ENCODE data around the gene CYP19A1.

DNA sequence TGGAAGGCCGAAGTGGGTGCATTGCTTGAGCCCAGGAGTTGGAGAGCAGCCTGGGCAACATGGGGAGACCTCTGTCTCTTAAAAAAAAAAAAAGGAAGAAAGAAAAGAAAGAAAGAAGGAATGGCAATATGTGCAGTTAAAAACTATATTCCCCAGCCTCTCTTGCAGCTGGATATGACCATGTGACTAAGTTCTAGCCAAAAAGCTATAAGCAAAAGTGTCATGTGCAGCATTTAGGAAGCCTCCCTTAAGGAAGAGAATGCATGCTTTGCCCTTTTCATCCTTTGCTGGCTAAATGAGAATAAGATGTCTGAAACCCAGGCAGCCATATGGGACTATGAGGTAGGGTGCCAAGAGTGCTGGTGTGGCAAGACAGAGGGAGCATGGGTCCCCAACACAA is 21.8 kb downstream of the CYP19A1 start:
- TF ChIP-seq, protein P1, sequence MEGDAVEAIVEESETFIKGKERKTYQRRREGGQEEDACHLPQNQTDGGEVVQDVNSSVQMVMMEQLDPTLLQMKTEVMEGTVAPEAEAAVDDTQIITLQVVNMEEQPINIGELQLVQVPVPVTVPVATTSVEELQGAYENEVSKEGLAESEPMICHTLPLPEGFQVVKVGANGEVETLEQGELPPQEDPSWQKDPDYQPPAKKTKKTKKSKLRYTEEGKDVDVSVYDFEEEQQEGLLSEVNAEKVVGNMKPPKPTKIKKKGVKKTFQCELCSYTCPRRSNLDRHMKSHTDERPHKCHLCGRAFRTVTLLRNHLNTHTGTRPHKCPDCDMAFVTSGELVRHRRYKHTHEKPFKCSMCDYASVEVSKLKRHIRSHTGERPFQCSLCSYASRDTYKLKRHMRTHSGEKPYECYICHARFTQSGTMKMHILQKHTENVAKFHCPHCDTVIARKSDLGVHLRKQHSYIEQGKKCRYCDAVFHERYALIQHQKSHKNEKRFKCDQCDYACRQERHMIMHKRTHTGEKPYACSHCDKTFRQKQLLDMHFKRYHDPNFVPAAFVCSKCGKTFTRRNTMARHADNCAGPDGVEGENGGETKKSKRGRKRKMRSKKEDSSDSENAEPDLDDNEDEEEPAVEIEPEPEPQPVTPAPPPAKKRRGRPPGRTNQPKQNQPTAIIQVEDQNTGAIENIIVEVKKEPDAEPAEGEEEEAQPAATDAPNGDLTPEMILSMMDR (IDR thresholded peaks at IDR 0.05; ENCODE audit: poor library complexity): no peak
- no peak for TF ChIP-seq EZH2 (IDR thresholded peaks at IDR 0.05; ENCODE audit: borderline replicate concordance)
